ENCODE results near the gene TMEM80. TPM values are rescaled to one million over a fixed set of nuclear protein-coding genes. Genes with fewer than 3 reads are reported as not detected.

TMEM80 gene
- total RNA-seq, 4 donors from 2014 or later = 15.3 to 43.9 (median 38.1) TPM

- Histone ChIP-seq H3K9me3 (no peaks in the 10 kb centered on the region), H3K27me3 (no peaks in the 10 kb centered on the region), H3K4me1 (peaks cover 0 to 41% (median 34%) of the 10 kb centered on the region in 4 donors), H3K4me3 (peak overlapping the region in 2 of 4 donors; percentile 17 to 64), H3K27ac (peak overlapping the region in 3 of 4 donors; percentile 57 to 100 (median 77)), H3K36me3 (peaks cover 0 to 22% (median 0%) of the 10 kb centered on the region in 3 donors)
- no peak for TF ChIP-seq POLR2A (IDR thresholded peaks at IDR 0.05)
- no peak for TF ChIP-seq EP300 (IDR thresholded peaks at IDR 0.05)
- no peak for TF ChIP-seq CTCF (IDR thresholded peaks at IDR 0.05)
- WGBS, 2 donors = 10 to 21% methylated on average over 13 of the region's 13 CpGs
- no peak for DNase-seq (ENCODE audit: low spot score in 2 of 2)
These were observed 2.2 kb upstream of the TMEM80 start for GRCh38 chr11:693415-693831.

GRCh38 chr11:693887-694562 is 1.6 kb upstream of the TMEM80 start:
- H3K4me3 ChIP-seq = peak overlapping the region in 3 of 4 donors; percentile 64 to 97 (median 84)
- H3K4me1 ChIP-seq = peaks cover 0 to 47% (median 35%) of the 10 kb centered on the region in 4 donors
- no peak for DNase-seq (ENCODE audit: low spot score in 2 of 2)
- peaks cover 0 to 23% (median 0%) of the 10 kb centered on the region in 3 donors for H3K36me3 ChIP-seq
- H3K27me3 ChIP-seq = no peaks in the 10 kb centered on the region
- WGBS, 2 donors = 60 to 69% methylated on average over 15 of the region's 15 CpGs
- H3K9me3 ChIP-seq = no peaks in the 10 kb centered on the region
- peak overlapping the region in 3 of 4 donors; percentile 77 to 100 (median 97) for H3K27ac ChIP-seq
- TF ChIP-seq POLR2A (IDR thresholded peaks at IDR 0.05) (no peak), CTCF (IDR thresholded peaks at IDR 0.05) (no peak), EP300 (IDR thresholded peaks at IDR 0.05) (no peak)

- peak in 1 of 5 experiments; percentile 17 for TF ChIP-seq CTCF (IDR thresholded peaks at IDR 0.05)
- TF ChIP-seq EP300 (IDR thresholded peaks at IDR 0.05) = no peak
- peak in 1 of 2 donors; percentile 31 for TF ChIP-seq POLR2A (IDR thresholded peaks at IDR 0.05)
These were observed 891 bp upstream of the TMEM80 start, which contains the start of gene DEAF1 for GRCh38 chr11:694563-695287. Gene DEAF1 (minus strand): TSS chr11:695222. CDS start chr11:695047, 175 bp downstream.

GRCh38 chr11:695288-695537 is 403 bp upstream of the TMEM80 start:
- Histone ChIP-seq H3K4me1 (peaks cover 0 to 50% (median 35%) of the 10 kb centered on the region in 4 donors), H3K27ac (peak overlapping the region; percentile 97 to 100 (median 99)), H3K4me3 (peak overlapping the region; percentile 58 to 97 (median 74)), H3K27me3 (no peaks in the 10 kb centered on the region), H3K9me3 (no peaks in the 10 kb centered on the region), H3K36me3 (peaks cover 0 to 26% (median 0%) of the 10 kb centered on the region in 3 donors)
- TF ChIP-seq POLR2A (IDR thresholded peaks at IDR 0.05) = no peak
- peak in 1 of 2 donors; percentile 51 for TF ChIP-seq EP300 (IDR thresholded peaks at IDR 0.05)
- 0 to 1% methylated on average over 2 to 25 of the region's 25 CpGs for WGBS, 2 donors
- DNase-seq (ENCODE audit: low spot score in 2 of 2) = no peak

More at GRCh38 chr11:694563-695287, 891 bp upstream of the TMEM80 start, which contains the start of gene DEAF1:
- Histone ChIP-seq H3K9me3 (no peaks in the 10 kb centered on the region), H3K4me1 (peaks cover 0 to 50% (median 35%) of the 10 kb centered on the region in 4 donors), H3K27me3 (no peaks in the 10 kb centered on the region), H3K36me3 (peaks cover 0 to 23% (median 0%) of the 10 kb centered on the region in 3 donors), H3K27ac (peak within 1 kb of the TSS; percentile 97 to 100 (median 99)), H3K4me3 (peak within 1 kb of the TSS; percentile 64 to 97 (median 76))
- peak; percentile 98 to 99 for DNase-seq (ENCODE audit: low spot score in 2 of 2)
- 5% methylated on average over 62 to 67 of the region's 103 CpGs for WGBS, 2 donors

GRCh38 chr11:696955-697491 is 1.4 kb downstream of the TMEM80 start:
- peak overlapping the region in 3 of 4 donors; percentile 97 to 100 (median 100) for H3K27ac ChIP-seq
- H3K9me3 ChIP-seq = no peaks in the 10 kb centered on the region
- 52 to 53% methylated on average over 11 of the region's 11 CpGs for WGBS, 2 donors
- H3K4me1 ChIP-seq = peaks cover 0 to 52% (median 35%) of the 10 kb centered on the region in 4 donors
- peaks cover 0 to 33% (median 0%) of the 10 kb centered on the region in 3 donors for H3K36me3 ChIP-seq
- no peak for DNase-seq (ENCODE audit: low spot score in 2 of 2)
- TF ChIP-seq EP300 (IDR thresholded peaks at IDR 0.05) = peak in 1 of 2 donors; percentile 69
- no peak for TF ChIP-seq POLR2A (IDR thresholded peaks at IDR 0.05)
- H3K4me3 ChIP-seq = peak overlapping the region in 1 of 4 donors; percentile 64
- no peaks in the 10 kb centered on the region for H3K27me3 ChIP-seq

Data from tibial nerve (tissue), 4 donors.